Ovary (tissue), 9 donors: ENCODE results near the gene PDE1A. TPM values are rescaled to one million over a fixed set of nuclear protein-coding genes. Genes with fewer than 3 reads are reported as not detected.

Experiments used
- DNase-seq, 5 donors: peaks; one replicate each; pipeline ENCODE4 v3.0.0-alpha.2; 2019 to 2020
- H3K27ac ChIP-seq, 2 donors: fragments of 200-600 bp; one replicate each; pipeline versions ENCODE4 v1.5.1 to v1.8.0; 2019 to 2022
- H3K27me3 ChIP-seq: fragments of 200-600 bp; one replicate; pipeline ENCODE4 v1.8.0; 2022
- H3K36me3 ChIP-seq: fragments of 200-600 bp; sonication (generic); one replicate; pipeline ENCODE4 v1.5.1; 2019
- H3K4me1 ChIP-seq: one replicate; pipeline ENCODE4 v1.8.1; 2013; ENCODE audit warnings: mild to moderate bottlenecking, moderate library complexity; ENCODE audit not compliant: insufficient read depth
- H3K4me3 ChIP-seq: fragments of 200-600 bp; sonication (generic); one replicate; pipeline ENCODE4 v1.5.1; 2017
- H3K9me3 ChIP-seq, 2 donors: fragments of 200-600 bp in 1 of 2; sonication (generic) in 1 of 2; one replicate each; pipeline versions ENCODE4 v1.5.1 to v1.8.1; 2013 to 2019; ENCODE audit warnings: mild to moderate bottlenecking in 1 of 2, moderate library complexity in 1 of 2
- EP300 ChIP-seq: sonication (generic); formaldehyde crosslinking; IDR thresholded peaks from one replicate; pipeline ENCODE4 v1.6.1; 2017; ENCODE audit warnings: antibody characterized with exemption
- POLR2A ChIP-seq: fragments of 450-650 bp; IDR thresholded peaks from one replicate; pipeline ENCODE4 v1.6.1; 2017; ENCODE audit warnings: antibody characterized with exemption, mild to moderate bottlenecking, moderate library complexity
- WGBS, 3 donors: extraction: QIAGEN DNeasy Blood & Tissue Kit in 1 of 3; methylation state at CpG; one replicate each; pipeline versions ENCODE4 v1.1.5 to v1.1.7; 2013 to 2017; 5-methylcytosine and 5-hydroxymethylcytosine counted together
- intact Hi-C, 4 donors: fragments of 100-400 bp; cut with DNase I; formaldehyde crosslinking; loops; one replicate each; pipeline versions ENCODE4 v1.11.0 to v1.15.1; 2022 to 2023
- polyA plus RNA-seq, 2 donors: library from polyadenylated mRNA; stranded (reverse); fragments of 200-250 nt in 1 of 2; fragments of 350-450 nt in 1 of 2; fragmentation: Illumina TruSeq in 1 of 2; extraction: RNeasy Lipid Tissue Mini Kit (QIAGEN cat#74804) in 1 of 2; gene quantifications; one replicate each; pipeline ENCODE4 v1.2.3, GENCODE V29; 2013 to 2014
- total RNA-seq, 7 donors: library from RNA; depleted of rRNA in 2 of 7; stranded (reverse); fragments of >200 nt in 2 of 7; fragmentation: NEBNext Ultra II Directional in 3 of 7; extraction: Animal tissue kit (Norgen Biotek cat#: 25700) in 3 of 7; gene quantifications; one replicate each; pipeline versions ENCODE4 v1.1.0 to v1.2.4, GENCODE V29; 2016 to 2023
- TF ChIP-seq, protein P1 (sequence below), 3 donors: fragments of 450-650 bp in 2 of 3; fragments of 200-600 bp in 1 of 3; IDR thresholded peaks; one replicate each; pipeline versions ENCODE4 v1.5.1 to v1.8.0; 2016 to 2022; ENCODE audit warnings: antibody characterized with exemption in 3 of 3, mild to moderate bottlenecking in 1 of 3
- donor health status: DM: no; HTN: no; CAD: no; lungs with moderate emphysema.
- donor health status: DM: no; HTN: no; CAD: no.
- donor health status: Bipolar disorder and iron deficiency.
- donor health status: DM: yes; HTN: yes; CAD: no.
- donor health status: DM: no; HTN: no; CAD: no.
- donor health status: DM: yes; HTN: yes; CAD: no.

Gene PDE1A
- total and polyA plus RNA-seq, 9 donors, result 2.9 to 17.8 (median 8.4) TPM

DNA sequence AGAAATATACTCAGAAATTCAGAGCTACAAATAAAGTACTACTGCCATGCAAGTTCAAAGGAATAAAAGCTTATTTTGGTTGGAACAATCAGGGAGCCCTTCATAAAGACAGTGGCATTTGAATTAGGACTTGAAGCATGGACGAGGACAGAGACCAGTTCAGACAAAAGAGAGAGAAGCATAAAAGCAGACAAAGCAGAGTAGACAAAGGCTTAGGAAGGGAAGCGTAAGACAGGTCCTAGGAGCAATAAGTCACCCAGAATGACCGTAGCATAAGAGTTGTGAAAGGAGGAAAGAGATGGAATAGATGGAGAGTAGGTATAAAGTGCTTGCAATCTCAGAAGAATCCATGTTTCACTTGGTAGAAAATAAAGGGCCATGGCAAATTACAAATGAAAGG, 14.0 kb downstream of the PDE1A start:
- Histone ChIP-seq H3K4me1 (no peaks in the 10 kb centered on the region), H3K36me3 (no peaks in the 10 kb centered on the region), H3K4me3 (no peak overlapping the region), H3K9me3 (no peaks in the 10 kb centered on the region), H3K27me3 (no peaks in the 10 kb centered on the region), H3K27ac (no peak overlapping the region)
- TF ChIP-seq EP300, result no peak
- TF ChIP-seq, protein P1, sequence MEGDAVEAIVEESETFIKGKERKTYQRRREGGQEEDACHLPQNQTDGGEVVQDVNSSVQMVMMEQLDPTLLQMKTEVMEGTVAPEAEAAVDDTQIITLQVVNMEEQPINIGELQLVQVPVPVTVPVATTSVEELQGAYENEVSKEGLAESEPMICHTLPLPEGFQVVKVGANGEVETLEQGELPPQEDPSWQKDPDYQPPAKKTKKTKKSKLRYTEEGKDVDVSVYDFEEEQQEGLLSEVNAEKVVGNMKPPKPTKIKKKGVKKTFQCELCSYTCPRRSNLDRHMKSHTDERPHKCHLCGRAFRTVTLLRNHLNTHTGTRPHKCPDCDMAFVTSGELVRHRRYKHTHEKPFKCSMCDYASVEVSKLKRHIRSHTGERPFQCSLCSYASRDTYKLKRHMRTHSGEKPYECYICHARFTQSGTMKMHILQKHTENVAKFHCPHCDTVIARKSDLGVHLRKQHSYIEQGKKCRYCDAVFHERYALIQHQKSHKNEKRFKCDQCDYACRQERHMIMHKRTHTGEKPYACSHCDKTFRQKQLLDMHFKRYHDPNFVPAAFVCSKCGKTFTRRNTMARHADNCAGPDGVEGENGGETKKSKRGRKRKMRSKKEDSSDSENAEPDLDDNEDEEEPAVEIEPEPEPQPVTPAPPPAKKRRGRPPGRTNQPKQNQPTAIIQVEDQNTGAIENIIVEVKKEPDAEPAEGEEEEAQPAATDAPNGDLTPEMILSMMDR (IDR thresholded peaks at IDR 0.05), result no peak
- no peak for TF ChIP-seq POLR2A
- intact Hi-C loops, result no loop called here
- no peak for DNase-seq
- 90 to 96% (median 93%) methylated on average over 3 of the region's 3 CpGs for WGBS, 3 donors

DNA sequence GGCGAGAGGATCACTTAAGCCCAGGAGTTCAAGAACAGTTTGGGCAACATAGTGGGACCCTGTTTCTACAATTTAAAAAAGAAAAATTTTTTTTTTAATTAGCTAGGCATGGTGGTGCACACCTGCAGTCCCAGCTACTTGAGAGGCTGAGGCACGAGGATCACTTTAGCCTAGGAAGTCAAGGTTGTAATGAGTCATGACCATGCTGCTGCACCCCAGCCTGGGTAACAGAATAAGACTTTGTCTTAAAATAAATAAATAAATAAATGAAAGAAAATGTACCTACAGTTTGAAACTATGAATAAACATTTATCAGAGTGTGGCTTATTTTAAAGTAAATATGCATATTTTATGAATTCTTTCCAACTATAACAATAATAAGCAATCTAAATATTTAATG, 16.7 kb downstream of the PDE1A start:
- no peak overlapping the region for H3K4me3 ChIP-seq
- H3K4me1 ChIP-seq, result no peaks in the 10 kb centered on the region
- no peak overlapping the region for H3K27ac ChIP-seq
- TF ChIP-seq, protein P1 (IDR thresholded peaks at IDR 0.05), result no peak
- TF ChIP-seq POLR2A (no peak), EP300 (no peak)
- H3K36me3 ChIP-seq, result no peaks in the 10 kb centered on the region
- 88 to 92% (median 88%) methylated on average over 2 of the region's 2 CpGs for WGBS, 3 donors
- H3K27me3 ChIP-seq, result no peaks in the 10 kb centered on the region
- intact Hi-C loops, result no loop called here
- H3K9me3 ChIP-seq, result no peaks in the 10 kb centered on the region
- DNase-seq, result no peak

DNA sequence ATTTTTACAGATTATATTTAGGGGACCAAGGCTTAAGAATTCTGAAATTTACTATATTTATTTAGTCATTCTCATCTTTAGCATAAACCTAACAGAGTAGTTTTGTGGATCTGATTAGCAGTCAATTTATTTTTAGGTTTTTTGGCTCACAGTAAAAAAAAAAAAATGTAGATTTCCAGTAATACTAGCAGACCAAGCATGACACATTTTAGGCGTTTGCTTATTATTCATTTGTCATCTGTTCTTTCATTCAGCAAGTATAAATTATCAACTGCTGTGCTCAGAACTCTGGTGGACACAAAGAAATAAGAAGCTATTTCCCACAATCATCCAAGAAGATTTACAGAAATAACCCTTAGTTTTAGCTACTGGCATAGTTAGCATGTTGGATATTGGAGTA, 20.6 kb downstream of the PDE1A start:
- WGBS, 3 donors, result 42 to 44% (median 44%) methylated on average over 1 of the region's 1 CpG
- TF ChIP-seq, protein P1 (IDR thresholded peaks at IDR 0.05), result no peak
- no peak for TF ChIP-seq EP300
- no peak for TF ChIP-seq POLR2A
- intact Hi-C loops, result no loop called here
- Histone ChIP-seq H3K4me3 (no peak overlapping the region), H3K36me3 (no peaks in the 10 kb centered on the region), H3K4me1 (no peaks in the 10 kb centered on the region), H3K9me3 (no peaks in the 10 kb centered on the region), H3K27me3 (no peaks in the 10 kb centered on the region), H3K27ac (no peak overlapping the region)
- no peak for DNase-seq

DNA sequence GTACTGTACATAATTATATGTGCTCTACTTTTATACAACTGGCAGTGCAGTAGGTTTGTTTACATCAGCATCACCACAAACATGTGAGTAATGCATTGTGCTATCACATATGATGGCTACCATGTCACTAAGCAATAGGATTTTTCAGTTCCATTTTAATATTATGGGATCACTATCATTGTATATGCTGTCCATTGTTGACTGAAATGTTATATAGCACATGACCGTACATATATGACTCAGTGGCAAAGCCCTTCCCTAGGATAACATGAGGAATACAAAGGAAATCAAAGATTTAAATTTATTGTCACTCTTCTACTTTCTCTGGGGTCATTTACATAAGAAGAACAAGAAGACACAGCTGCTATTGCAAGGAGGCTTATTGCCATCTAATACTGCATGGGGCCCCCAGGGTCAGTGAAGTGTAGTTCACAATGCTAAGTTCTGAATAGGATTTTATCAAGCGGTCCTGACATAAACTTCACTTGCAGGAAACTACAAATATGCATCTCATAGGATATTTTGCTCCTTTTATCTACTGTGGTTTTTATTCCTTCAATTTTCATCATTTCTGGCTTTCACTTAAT, 21.8 kb downstream of the PDE1A start:
- H3K27me3 ChIP-seq, result no peaks in the 10 kb centered on the region
- no peaks in the 10 kb centered on the region for H3K36me3 ChIP-seq
- intact Hi-C loops, result no loop called here
- 89 to 95% (median 93%) methylated on average over 2 of the region's 2 CpGs for WGBS, 3 donors
- H3K9me3 ChIP-seq, result no peaks in the 10 kb centered on the region
- no peak overlapping the region for H3K4me3 ChIP-seq
- no peak for DNase-seq
- TF ChIP-seq EP300 (no peak), POLR2A (no peak)
- TF ChIP-seq, protein P1 (IDR thresholded peaks at IDR 0.05), result no peak
- H3K27ac ChIP-seq, result no peak overlapping the region
- H3K4me1 ChIP-seq, result no peaks in the 10 kb centered on the region
